IPS-18c (cell line): Measurements from ENCODE around the gene NOL12.
"Not testable (repeated sequence)": the region's sequence is repeated elsewhere in the genome, so short reads cannot be mapped to it uniquely, and the experiment has no call there.

Source experiments
- H3K4me3 ChIP-seq: 2 replicates; pipeline ENCODE4 v1.7.0; 2013; ENCODE audit warnings: low read depth, mild to moderate bottlenecking, low read length, moderate library complexity; ENCODE audit not compliant: insufficient read depth
- H3K9me3 ChIP-seq: one replicate; pipeline ENCODE4 v1.6.1; 2013; ENCODE audit warnings: mild to moderate bottlenecking, low read length, moderate library complexity; ENCODE audit not compliant: control insufficient read depth, insufficient read depth

Gene NOL12

DNA sequence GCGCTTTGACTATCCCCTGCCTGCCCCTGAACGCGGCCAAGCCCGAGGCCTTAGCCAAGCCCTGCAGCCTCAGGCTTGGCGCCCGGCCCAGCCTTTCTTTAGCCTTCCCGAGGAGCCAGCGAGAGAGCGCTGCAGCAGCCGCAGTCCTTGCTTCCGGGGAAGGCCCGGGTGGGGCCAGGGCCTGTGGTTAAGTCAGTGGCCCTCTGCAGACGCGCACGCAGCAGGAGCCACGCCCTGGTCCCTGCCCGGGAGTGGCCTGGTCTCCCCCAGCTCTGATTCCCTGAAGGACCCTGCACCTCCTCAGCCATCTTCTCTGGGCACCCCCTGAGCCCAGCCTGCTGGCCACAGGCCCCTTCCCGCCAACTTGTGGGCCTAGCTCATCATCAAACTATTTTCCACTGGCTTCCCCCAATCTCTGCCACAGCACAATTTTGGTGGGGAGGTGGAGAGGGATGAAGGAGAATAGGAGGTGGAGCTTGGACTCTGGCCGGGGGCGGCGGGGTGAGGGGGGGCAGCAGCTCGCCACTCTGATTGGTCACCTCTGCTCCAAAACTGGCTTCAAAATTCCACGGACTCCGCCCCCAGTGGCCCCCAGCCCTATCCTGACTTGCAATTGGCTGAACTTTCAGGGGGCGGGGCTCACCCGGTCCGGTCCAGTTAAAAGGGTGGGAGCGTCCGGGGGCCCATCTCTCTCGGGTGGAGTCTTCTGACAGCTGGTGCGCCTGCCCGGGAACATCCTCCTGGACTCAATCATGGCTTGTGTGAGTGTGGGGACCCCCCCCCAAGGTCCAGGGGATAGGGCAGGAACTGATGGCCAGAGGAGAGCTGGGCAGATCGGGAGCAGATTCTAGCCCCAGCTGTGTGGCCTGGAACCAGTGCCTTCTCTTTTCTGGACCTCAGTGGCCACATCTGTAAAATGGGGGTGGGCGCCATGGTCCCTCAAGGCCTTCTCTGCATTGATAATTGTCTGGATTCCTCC lies 10.9 kb upstream of the NOL12 start, which contains the start of gene LGALS1:
TSS of gene LGALS1 (plus strand) at position 686 of the 979 bp plus-strand sequence. CDS start at position 753, 67 bp downstream.
- Histone ChIP-seq H3K4me3 (peak within 1 kb of the TSS; percentile 46), H3K9me3 (no peaks in the 10 kb centered on the region)

DNA sequence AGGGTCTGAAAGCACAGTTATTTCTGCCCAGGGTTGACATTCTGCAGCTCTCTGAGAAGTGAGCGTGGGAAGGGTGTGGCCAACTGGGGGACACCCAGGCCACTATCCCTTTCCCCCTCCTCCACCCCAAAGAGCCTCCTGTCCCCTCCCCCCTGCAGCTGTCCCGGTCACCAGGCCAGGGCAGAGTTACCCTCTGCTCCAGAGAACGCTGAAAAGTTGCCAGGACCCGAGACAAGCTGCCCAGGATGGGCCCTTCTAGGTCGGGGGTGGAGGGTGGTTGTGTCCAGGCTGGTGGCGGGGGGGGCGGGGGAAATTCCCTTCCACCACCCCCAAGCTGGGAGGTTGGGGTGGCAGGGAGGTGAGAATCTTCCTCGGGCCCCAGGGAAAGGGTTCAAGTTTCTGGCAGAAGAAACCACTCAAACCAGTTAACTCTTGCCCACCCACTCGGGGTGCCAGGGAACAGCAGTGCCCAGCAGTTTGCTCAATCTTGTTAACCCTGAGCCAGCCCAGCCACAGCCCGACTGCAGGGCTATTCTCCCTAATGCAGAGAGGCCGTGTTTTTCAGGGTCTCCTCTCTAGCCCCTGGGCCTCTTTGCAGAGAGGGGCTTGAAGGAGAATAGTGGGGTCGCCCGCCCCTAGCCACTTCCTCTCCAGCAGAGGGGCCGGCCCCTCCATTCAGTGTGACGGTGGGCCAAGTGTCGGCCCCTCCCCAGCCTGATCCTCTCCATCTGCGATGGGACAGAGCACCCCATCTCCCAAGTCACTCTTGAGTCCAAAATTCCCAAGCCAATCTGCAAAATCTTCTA lies 10.0 kb upstream of the NOL12 start:
- H3K9me3 ChIP-seq, result no peaks in the 10 kb centered on the region
- peak overlapping the region; percentile 46 for H3K4me3 ChIP-seq

DNA sequence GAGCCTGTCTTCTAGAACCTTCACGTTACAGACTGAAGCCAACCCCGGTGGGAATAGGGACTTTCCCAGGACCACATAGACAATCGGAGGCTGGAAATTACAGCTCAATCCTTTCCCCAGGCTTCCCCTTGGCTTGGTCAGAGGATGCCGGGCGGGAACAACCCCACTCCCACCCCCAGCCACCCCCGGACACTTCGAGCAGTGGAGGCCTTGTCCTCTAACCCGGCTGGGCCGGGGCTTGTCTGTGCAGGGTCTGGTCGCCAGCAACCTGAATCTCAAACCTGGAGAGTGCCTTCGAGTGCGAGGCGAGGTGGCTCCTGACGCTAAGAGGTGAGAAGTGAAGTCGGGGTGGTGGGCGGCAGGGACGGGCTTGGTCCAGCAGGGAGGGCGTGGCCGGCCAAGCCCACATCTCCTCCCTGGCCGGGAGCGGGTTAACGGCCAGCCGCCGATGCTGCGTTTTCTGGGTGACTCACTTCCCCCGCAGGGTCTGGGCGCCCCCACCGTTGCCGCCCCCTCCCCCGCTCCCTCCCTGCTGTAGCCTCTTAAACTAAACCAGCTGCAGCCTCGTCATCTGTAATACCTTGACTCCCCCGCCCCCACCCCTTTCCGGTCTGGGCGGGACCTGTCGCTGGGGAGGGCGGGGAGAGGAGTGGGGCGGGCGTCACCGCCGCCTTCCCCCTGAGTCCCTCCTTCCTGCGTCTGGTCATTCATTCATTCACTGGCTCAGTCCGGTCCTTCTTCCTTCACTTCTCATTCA lies 9.2 kb upstream of the NOL12 start:
- no peaks in the 10 kb centered on the region for H3K9me3 ChIP-seq
- peak overlapping the region; percentile 46 for H3K4me3 ChIP-seq

- H3K9me3 ChIP-seq, result no peaks in the 10 kb centered on the region
- H3K4me3 ChIP-seq, result peak overlapping the region; percentile 46; the same call in 1 of the 2 replicates
Measured at GRCh38 chr22:37677493-37677974, 8.6 kb upstream of the NOL12 start.

DNA sequence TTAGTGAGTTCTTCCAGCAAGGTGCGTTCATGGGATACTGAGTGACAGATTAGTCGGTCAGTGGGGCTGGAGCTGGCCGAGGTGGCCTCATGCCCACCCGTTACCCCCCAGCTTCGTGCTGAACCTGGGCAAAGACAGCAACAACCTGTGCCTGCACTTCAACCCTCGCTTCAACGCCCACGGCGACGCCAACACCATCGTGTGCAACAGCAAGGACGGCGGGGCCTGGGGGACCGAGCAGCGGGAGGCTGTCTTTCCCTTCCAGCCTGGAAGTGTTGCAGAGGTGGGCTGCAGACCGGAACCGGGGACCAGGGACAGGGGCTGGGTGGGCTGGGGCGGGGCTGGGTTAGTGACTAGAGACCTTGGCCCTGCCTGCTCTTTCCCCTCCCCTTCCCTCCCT lies 7.8 kb upstream of the NOL12 start:
- no peak overlapping the region for H3K4me3 ChIP-seq
- H3K9me3 ChIP-seq, result no peaks in the 10 kb centered on the region

DNA sequence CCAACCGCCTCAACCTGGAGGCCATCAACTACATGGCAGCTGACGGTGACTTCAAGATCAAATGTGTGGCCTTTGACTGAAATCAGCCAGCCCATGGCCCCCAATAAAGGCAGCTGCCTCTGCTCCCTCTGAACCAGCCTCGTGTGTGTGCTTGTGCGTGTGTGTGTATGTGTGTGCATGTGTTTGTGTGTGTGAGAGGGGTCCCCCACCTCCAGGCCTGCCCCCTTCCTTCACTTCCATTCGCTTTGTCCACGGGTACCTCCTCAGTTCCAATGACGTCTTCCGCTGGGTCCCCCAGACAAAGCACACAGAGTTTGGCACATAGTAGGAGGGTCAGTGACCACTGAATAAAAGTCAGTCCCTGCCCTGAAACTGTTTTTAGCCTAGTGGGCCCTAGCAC lies 6.5 kb upstream of the NOL12 start:
- Histone ChIP-seq H3K9me3 (no peaks in the 10 kb centered on the region), H3K4me3 (no peak overlapping the region)

DNA sequence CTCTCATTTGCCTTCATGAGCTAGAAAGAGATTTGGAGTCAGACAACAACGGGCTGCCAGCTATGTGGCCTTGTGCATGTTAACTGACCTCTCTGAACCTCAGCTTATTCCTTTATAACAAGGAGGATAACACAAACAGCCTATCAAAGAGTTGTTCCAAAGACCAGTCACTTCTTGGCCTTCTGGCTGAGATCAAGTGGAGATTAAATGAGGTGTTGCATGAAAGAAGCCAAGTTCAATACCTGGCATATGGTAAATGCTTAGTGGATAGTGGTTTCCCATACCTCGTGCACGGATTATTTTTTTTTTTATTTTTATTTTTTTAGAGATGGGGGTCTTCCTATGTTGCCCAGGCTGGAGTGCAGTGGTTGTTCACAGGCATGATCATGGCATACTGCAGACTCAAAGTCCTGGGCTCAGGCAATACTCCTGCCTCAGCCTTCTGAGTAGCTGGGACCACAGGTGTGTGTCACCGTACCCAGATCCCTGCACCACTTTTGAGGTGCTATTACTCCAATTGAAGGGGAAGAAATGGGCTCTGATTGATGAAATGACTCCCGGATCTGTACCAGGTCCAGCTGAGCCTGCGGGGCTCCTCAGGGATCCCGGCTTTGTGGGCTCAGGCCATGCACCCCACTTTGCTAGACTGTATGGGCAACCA lies 5.8 kb upstream of the NOL12 start:
- H3K4me3 ChIP-seq, result no peak overlapping the region
- H3K9me3 ChIP-seq, result no peaks in the 10 kb centered on the region

DNA sequence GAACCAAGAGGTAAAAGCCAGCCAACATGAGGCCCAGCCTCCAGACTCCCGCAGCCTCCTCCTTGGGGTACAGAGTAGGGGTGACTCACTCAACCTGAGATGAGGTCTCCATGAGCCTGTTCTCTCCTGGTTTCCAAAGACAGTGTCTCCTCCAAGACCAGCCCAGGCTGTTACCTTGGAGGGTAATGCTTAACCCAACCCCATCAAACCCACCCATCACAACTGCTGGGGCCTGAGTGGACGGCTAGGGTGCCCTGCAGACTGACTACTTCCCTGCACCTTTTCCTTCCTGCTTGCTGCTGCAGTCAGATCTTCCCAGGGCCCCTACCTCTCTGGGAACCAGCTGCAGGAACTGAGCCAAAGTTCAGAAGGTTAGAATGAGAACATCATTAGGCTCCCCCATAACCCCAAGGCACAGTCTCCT lies 5.1 kb upstream of the NOL12 start:
- Histone ChIP-seq H3K4me3 (no peak overlapping the region), H3K9me3 (no peaks in the 10 kb centered on the region)

- Histone ChIP-seq H3K4me3 (no peak overlapping the region), H3K9me3 (no peaks in the 10 kb centered on the region)
Measured at GRCh38 chr22:37681556-37682049, 4.5 kb upstream of the NOL12 start.

DNA sequence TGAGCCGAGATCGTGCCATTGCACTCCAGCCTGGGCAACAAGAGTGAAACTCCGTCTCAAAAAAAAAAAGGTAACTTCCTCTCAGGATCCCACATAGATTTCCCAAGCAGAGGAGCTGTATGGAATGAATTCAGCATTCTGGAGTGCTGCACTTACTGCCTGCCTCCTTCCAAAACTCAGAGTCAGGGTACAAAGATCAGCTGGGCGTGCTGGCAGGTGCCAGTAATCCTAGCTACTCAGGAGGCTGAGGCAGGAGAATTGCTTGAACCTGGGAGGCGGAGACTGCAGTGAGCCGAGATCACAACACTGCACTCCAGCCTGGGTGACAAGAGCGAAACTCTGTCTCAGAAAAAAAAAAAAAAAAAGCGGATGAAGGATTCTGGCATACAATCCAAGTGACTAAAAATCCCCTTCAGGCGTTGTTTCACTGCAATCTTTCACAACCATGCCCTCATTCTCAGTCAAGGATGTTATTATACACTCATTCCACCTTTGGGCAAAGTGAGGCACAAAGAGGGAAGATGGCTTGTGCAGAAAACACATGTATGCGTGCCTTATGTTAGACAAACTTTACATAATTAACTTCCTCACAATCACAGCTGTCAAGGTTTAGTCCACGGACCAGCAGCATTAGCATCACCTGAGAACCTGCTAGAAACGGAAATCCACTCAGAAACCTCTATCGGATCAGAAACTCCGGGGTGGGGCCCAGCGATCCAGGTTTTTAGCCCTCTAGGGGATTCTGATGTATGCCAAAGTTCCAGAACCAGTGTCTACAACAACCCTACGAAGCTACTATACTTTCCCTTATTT lies 1.1 kb upstream of the NOL12 start:
- Histone ChIP-seq H3K9me3 (no peaks in the 10 kb centered on the region), H3K4me3 (no peak overlapping the region)

DNA sequence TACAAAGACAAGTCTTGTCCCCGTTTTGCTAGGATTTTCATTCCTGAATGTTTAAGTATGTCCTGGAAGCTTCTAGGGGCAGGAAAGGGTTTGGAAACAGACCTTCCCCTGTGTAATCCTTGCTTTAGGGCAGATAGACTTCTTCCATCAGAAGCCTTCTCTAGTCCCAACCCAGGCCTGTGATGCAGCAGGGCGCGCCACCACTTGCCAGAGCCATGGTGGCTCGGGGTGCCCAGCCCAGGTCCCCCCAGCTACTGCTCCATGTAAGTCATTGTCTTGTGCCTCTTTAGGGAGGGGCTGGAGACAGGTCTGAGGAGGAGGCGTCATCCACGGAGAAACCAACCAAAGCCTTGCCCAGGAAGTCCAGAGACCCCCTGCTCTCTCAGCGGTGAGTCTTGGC lies 4.3 kb downstream of the NOL12 start:
- H3K9me3 ChIP-seq, result peaks cover 2% of the 10 kb centered on the region
- no peak overlapping the region for H3K4me3 ChIP-seq

DNA sequence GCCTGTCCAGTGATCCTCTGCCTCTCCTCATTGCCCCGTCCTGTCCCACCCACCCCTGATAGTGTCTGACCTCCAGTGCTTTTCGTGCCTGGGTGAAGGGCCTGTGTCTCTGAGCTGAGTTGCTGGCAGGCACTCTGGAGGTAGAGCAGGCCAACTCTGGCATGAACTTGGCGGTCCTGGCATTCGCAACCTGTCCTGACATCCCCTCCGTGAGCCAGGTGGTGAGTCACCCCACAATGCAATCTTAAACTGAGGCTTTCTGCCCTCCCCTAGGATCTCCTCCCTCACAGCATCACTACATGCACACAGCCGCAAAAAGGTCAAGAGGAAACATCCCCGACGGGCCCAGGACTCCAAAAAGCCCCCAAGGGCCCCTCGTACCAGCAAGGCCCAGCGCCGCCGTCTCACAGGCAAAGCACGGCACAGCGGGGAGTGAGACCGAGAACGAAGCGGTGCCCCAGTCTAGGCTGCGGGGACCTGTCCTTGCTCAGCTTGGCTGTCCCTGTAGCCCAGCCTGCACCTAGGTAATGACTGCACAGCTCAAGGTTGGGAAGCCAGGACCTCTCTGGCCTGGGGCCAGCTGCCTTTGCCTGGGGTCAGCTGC lies 4.9 kb downstream of the NOL12 start:
- Histone ChIP-seq H3K4me3 (no peak overlapping the region), H3K9me3 (peaks cover 2% of the 10 kb centered on the region)

DNA sequence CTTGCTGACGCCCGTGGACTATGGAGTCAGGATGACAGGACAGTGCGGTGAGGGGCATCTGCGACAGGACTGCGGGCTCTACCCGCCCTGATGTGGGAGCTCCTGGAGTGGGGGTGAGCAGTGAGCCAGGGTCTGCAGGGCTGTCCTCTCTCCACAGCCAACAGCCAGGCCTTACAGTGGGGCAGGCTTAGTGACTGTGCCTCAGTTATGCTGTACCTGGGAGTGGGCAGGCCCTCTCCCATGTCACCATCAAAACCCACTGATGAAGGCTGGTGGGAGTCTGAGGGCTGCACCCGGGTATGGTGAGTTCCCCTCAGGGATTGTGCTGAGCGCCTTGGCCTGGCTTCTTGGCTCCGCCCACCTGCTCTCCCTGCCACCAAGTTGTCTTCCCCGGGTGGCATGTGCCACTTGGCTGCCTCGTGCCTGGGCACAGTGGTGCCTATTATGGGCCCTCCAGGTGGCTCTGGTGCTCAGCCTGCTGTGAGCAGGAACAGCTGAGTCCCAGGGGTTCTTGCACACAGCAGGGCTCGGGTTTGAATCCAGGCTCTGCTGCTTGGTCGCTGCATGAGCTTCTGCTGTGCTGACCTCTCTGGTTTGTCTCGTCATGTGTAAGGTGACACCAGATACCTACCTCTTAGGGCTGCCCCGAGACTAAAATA lies 6.6 kb downstream of the NOL12 start:
- peaks cover 5% of the 10 kb centered on the region for H3K9me3 ChIP-seq

GRCh38 chr22:37694131-37694530 lies 8.0 kb downstream of the NOL12 start:
- not testable (repeated sequence) for H3K4me3 ChIP-seq, H3K9me3 ChIP-seq

More for the DNA sequence above, 6.6 kb downstream of the NOL12 start:
- no peak overlapping the region for H3K4me3 ChIP-seq

DNA sequence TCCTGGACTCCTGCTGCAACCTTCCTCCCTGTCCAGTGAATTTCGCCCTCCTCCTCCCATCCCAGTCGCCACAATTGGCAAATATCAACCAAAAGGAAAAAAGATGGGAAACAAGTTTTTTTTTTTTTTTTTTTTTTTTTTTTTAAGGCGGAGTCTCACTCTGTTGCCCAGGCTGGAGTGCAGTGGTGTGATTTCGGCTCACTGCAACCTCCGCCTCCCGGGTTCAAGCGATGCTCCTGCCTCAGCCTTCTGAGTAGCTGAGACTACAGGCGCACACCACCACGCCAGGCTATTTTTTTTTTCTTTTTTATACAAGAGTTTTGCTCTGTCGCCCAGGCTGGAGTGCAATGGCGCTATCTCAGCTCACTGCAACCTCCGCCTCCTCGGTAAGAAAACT lies 10.1 kb downstream of the NOL12 start:
- not testable (repeated sequence) for H3K9me3 ChIP-seq, H3K4me3 ChIP-seq
